Measurements from ENCODE around the gene ATP2B3. TPM values are rescaled to one million over a fixed set of nuclear protein-coding genes. Genes with fewer than 3 reads are reported as not detected.

ATP2B3 gene
- total and polyA plus RNA-seq, 2 experiments from 2014 or later, result 0.17 TPM; not detected in 1

DNA sequence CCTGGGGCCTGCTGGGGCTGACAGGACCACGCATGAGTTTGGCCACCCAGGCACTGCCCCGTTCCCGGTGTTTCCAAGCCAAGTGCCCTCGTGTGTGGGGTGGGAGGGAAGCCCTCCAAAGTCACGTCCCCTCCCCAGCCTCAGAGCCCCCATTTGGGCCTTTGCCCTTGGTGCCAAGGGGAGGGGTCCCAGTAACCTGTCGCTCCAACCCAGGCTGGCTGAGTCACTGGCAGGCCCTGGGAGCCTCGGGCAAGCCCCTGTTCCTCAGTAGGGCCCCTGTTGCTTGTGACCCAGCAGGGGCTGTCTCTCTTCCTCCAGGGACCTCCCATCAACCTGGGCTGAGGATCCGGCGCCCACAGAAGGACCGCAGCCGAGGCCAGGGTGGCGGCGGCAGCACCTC, 36.4 kb upstream of the ATP2B3 start:
- Mint-ChIP-seq H3K4me3 (no peak overlapping the region), H3K4me1 (peaks cover 12% of the 10 kb centered on the region; the same call in 2 of the 3 replicates), H3K27me3 (ENCODE audit: insufficient read depth, low read depth, poor library complexity) (peaks cover 5% of the 10 kb centered on the region), H3K36me3 (ENCODE audit: low read depth) (no peaks in the 10 kb centered on the region), H3K27ac (no peak overlapping the region), H3K9me3 (no peaks in the 10 kb centered on the region; the same call in 2 of the 3 replicates)
- TF ChIP-seq JUNB (IDR thresholded peaks at IDR 0.05; ENCODE audit: unreplicated experiment) (no peak), ZNF331 (CRISPR knock-in tag; IDR thresholded peaks at IDR 0.05; ENCODE audit: low read depth) (no peak), EZH2phosphoT487 (IDR thresholded peaks at IDR 0.05; ENCODE audit: unreplicated experiment) (no peak), ZNF114 (CRISPR knock-in tag; IDR thresholded peaks at IDR 0.05) (no peak), POLR2AphosphoS5 (IDR thresholded peaks at IDR 0.05; ENCODE audit: low read depth) (no peak), STAT1 (IDR thresholded peaks at IDR 0.05; ENCODE audit: unreplicated experiment) (no peak)
- TF ChIP-seq, protein P1, sequence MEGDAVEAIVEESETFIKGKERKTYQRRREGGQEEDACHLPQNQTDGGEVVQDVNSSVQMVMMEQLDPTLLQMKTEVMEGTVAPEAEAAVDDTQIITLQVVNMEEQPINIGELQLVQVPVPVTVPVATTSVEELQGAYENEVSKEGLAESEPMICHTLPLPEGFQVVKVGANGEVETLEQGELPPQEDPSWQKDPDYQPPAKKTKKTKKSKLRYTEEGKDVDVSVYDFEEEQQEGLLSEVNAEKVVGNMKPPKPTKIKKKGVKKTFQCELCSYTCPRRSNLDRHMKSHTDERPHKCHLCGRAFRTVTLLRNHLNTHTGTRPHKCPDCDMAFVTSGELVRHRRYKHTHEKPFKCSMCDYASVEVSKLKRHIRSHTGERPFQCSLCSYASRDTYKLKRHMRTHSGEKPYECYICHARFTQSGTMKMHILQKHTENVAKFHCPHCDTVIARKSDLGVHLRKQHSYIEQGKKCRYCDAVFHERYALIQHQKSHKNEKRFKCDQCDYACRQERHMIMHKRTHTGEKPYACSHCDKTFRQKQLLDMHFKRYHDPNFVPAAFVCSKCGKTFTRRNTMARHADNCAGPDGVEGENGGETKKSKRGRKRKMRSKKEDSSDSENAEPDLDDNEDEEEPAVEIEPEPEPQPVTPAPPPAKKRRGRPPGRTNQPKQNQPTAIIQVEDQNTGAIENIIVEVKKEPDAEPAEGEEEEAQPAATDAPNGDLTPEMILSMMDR (conservative IDR thresholded peaks at IDR 0.05; ENCODE audit: low read depth in 2 of 2), result no peak
- TF ChIP-seq, protein P2, sequence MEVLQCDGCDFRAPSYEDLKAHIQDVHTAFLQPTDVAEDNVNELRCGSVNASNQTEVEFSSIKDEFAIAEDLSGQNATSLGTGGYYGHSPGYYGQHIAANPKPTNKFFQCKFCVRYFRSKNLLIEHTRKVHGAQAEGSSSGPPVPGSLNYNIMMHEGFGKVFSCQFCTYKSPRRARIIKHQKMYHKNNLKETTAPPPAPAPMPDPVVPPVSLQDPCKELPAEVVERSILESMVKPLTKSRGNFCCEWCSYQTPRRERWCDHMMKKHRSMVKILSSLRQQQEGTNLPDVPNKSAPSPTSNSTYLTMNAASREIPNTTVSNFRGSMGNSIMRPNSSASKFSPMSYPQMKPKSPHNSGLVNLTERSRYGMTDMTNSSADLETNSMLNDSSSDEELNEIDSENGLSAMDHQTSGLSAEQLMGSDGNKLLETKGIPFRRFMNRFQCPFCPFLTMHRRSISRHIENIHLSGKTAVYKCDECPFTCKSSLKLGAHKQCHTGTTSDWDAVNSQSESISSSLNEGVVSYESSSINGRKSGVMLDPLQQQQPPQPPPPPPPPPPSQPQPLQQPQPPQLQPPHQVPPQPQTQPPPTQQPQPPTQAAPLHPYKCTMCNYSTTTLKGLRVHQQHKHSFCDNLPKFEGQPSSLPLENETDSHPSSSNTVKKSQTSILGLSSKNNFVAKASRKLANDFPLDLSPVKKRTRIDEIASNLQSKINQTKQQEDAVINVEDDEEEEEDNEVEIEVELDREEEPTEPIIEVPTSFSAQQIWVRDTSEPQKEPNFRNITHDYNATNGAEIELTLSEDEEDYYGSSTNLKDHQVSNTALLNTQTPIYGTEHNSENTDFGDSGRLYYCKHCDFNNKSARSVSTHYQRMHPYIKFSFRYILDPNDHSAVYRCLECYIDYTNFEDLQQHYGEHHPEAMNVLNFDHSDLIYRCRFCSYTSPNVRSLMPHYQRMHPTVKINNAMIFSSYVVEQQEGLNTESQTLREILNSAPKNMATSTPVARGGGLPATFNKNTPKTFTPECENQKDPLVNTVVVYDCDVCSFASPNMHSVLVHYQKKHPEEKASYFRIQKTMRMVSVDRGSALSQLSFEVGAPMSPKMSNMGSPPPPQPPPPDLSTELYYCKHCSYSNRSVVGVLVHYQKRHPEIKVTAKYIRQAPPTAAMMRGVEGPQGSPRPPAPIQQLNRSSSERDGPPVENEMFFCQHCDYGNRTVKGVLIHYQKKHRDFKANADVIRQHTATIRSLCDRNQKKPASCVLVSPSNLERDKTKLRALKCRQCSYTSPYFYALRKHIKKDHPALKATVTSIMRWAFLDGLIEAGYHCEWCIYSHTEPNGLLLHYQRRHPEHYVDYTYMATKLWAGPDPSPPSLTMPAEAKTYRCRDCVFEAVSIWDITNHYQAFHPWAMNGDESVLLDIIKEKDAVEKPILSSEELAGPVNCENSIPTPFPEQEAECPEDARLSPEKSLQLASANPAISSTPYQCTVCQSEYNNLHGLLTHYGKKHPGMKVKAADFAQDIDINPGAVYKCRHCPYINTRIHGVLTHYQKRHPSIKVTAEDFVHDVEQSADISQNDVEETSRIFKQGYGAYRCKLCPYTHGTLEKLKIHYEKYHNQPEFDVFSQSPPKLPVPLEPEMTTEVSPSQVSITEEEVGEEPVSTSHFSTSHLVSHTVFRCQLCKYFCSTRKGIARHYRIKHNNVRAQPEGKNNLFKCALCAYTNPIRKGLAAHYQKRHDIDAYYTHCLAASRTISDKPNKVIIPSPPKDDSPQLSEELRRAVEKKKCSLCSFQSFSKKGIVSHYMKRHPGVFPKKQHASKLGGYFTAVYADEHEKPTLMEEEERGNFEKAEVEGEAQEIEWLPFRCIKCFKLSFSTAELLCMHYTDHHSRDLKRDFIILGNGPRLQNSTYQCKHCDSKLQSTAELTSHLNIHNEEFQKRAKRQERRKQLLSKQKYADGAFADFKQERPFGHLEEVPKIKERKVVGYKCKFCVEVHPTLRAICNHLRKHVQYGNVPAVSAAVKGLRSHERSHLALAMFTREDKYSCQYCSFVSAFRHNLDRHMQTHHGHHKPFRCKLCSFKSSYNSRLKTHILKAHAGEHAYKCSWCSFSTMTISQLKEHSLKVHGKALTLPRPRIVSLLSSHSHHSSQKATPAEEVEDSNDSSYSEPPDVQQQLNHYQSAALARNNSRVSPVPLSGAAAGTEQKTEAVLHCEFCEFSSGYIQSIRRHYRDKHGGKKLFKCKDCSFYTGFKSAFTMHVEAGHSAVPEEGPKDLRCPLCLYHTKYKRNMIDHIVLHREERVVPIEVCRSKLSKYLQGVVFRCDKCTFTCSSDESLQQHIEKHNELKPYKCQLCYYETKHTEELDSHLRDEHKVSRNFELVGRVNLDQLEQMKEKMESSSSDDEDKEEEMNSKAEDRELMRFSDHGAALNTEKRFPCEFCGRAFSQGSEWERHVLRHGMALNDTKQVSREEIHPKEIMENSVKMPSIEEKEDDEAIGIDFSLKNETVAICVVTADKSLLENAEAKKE (CRISPR knock-in tag; IDR thresholded peaks at IDR 0.05), result no peak
- ATAC-seq (no peak), DNase-seq (ENCODE audit: low spot score) (no peak)
- Histone ChIP-seq H2AFZ (no peak overlapping the region), H3F3A (replicated peaks; ENCODE audit: low read depth) (no peaks in the 10 kb centered on the region), H3K9me2 (ENCODE audit: insufficient read depth) (no peaks in the 10 kb centered on the region), H3K27me3 (ENCODE audit: insufficient read depth) (peaks cover 3% of the 10 kb centered on the region), H3K4me3 (no peak overlapping the region), H3K79me2 (replicated peaks; ENCODE audit: insufficient read depth) (no peaks in the 10 kb centered on the region), H3K4me2 (no peak overlapping the region), H3K27ac (ENCODE audit: low read depth) (no peak overlapping the region), H4K20me1 (replicated peaks; ENCODE audit: insufficient read depth) (no peaks in the 10 kb centered on the region), H3K36me3 (ENCODE audit: insufficient read depth) (no peaks in the 10 kb centered on the region), H3K4me1 (ENCODE audit: insufficient read depth) (no peaks in the 10 kb centered on the region; the same call in 1 of the 2 replicates)

Measured in GM23338 (cell line).